Measurements from ENCODE around the gene DCAF5.
"Not testable (repeated sequence)": the region's sequence is repeated elsewhere in the genome, so short reads cannot be mapped to it uniquely, and the experiment has no call there.

The DCAF5 gene

DNA sequence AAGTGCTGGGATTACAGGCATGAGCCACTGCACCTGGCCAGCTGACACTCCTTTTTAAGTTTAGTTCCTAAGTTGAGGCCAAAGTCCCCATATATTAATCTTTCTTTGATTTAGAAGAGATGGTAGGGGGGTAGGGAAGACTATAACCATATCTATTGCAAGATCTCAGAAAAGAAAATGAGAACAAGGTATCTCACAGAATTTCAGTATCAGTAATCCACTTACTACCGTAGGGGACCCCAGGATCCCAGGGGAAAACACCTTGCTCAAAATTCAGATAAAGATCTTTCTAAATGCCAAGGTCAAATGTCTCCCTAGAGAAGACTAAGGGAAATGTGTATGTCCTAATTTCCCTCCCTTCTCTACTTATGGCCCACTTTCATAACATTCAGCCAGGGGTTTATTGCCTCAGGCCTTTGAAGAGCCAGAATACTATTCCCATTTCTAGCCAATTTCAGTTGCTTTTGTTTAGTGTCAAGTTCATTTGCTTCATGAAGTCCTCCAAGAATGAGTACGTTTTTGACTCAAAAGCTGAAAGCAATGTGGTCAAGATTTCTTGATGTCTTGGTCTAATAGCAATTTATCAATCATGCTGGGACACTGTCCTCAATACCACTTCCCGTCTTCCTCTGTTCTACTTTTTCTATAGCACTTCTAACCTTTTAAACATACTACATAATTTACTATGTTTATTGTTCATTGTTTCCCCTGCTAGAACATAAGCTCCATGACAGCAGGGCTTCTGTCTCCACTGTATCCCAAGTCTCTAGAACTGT is 86.3 kb downstream of the DCAF5 start:
- no peak for DNase-seq (ENCODE audit: low spot score)

DNA sequence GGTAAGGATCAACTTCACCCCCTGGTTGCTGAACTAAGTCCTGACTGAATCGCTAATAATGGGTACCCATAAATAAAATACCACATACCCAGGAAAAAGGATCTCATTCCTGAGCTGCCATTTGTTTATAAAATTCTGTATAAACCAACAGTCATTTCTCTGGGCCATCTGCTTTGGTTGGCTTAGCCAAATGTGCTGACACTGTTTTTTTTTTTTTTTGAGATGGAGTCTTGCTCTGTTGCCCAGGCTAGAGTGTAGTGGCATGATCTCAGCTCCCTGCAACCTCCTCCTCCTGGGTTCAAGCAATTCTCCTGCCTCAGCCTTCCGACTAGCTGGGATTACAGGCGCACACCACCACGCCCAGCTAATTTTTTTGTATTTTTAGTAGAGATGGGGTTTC is 87.0 kb downstream of the DCAF5 start:
- DNase-seq (ENCODE audit: low spot score): not testable (repeated sequence)

DNA sequence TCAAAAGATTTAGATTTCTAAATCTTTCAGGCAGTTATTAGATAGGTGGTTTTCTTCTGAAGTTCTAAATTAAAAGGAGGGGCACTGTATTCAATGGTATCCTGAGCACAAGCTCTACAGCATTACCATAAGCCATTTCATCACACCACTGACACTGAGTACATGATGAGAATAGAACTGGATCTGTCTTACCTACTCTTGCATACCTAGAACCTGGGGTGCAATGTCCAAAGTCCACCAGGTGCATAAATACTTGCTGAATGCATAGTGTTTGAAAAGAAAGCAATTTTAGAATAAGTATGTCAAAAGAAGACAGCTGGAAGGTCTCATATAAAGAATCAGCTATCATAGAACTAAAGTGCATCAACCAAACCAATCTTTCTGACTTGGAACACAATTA is 88.3 kb downstream of the DCAF5 start:
- no peak for DNase-seq (ENCODE audit: low spot score)

DNA sequence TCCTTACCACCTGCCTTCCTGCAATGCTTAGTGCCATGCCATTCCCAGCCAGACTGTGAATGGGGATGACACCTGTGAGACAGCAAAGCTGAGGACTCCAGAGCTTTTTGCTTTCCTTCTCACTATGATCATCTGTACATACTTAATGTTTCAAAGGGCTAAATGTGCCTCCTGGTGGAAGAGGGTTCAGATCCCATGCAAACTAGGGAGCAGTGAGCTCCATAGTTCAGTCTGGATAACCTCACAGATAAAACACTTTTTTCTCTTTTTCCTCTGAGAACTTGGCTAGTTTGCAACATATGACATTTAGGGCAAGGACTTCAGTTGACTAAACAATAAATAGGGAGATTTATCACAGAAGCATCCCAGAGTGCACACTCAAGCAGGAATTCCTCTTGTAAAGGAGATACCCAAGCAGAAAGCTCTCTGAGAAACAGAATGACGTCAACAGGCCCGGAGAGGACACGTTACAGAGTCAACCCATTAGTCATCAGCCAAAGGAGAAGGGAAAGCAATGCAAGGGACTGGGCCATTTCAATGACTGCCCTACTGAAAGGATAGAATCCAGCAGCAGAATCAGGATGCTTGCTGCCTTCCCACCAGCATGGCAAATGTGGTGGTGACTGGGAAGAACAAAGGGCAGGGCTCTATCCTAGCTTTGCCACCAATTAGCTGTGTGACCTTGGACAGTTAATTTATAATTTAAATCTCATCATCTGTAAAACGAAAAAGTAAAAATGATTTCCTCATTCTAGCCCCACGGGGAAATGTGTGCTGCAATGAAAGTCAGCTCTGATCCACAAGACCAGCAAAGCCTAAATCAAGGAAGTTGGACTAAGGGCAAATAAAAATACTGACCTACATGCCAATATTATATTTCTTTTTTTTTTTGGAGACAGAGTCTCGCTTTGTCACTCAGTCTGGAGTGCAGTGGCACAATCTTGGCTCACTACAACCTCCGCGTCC is 93.0 kb downstream of the DCAF5 start:
- no peak for DNase-seq (ENCODE audit: low spot score)

DNA sequence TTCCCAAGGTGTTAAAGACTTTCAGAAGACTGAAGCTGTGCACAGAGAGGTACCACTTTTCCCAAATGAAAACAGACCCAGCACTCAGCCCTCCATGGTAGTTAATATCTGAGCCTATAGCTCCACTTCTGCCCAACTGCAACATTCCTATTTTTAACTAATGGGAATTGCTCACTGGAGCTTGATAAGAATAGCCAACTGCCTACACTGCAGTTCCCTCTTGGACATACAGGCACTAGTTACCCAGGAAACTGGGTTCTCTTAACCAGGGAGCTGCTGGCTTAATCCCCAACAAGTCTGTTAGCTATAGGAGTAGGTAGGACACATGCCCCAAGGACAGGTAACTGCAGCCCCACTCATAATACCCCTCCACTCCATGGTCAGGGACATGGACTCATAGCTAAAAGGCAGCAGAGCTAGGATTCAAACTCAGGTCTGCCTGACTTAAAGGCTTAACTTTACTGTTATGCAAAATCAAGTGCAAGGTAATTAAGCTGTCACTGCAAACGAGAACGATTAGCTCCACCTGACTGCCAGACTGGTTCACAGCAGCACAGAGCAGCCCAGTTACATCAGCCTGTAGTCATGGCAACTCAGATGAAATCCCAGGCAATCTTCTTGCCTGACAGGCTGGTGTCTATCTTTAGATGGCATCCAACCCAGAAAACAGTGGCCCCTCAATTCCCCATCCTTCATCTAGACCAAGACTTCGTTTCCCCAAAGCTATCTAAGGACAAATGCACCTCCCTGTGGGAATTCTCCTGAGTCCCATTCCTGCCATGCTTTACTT is 96.7 kb downstream of the DCAF5 start:
- peak; percentile 46 for DNase-seq (ENCODE audit: low spot score)

DNA sequence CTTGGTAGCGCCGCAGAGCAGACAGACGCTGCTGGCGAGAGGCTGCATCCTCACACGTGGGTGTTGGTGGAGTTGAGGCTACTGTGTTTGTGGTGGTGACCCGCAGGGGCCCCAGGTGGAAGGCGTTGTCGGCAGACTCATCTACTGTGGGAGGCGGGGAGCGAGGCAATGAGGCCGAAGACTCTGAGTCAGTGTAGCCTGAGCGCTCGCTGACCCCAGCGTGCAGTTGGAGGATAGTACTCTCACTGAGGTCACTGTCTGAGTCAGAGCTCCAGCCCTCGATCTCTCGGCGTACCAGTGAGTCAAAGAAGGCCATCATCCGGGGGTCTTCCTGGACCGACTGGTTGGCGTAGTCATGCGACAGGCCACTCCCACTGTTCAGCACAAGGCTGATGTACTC is 97.8 kb downstream of the DCAF5 start:
- no peak for DNase-seq (ENCODE audit: low spot score)

DNA sequence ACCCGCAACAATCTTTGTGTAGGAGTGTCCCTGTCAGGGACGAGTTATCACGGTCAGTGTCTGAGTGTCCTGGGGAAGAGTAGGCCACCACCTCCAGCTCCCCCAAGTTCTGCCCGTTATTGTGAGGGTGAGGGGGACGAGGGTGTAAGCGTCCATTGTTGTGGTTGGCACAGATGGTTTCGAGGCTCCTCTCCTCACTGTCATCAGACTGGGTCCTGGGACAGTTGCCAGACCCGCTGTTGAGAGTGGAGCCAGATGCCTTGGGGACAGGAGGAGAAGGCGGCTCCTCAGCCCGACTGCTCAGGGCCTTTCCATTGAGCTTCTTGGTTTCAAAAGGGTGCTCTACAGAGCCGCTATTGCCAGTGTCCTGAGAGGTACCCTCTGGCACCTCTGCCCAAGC is 98.9 kb downstream of the DCAF5 start:
- no peak for DNase-seq (ENCODE audit: low spot score)

DNA sequence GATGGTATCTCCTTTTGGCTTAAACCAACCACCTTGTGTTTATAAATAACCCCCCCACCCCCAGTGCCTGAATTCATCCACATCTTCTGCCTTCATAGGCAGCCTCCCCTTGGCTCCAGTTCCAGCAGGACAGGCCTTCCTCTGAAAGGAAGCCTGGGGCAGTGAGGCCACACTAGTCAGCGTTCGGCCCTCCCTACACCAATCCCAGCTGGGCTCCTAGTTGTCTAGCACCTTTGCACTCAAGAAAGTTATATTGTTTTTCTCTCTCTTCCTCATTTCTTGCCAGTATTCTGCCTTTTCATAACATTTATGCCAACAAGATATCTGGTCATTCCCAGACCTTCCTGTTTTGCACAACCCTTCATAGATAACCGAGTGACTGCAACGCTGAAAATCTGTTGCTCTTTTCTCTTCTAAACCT is 100.7 kb downstream of the DCAF5 start:
- no peak for DNase-seq (ENCODE audit: low spot score)

DNA sequence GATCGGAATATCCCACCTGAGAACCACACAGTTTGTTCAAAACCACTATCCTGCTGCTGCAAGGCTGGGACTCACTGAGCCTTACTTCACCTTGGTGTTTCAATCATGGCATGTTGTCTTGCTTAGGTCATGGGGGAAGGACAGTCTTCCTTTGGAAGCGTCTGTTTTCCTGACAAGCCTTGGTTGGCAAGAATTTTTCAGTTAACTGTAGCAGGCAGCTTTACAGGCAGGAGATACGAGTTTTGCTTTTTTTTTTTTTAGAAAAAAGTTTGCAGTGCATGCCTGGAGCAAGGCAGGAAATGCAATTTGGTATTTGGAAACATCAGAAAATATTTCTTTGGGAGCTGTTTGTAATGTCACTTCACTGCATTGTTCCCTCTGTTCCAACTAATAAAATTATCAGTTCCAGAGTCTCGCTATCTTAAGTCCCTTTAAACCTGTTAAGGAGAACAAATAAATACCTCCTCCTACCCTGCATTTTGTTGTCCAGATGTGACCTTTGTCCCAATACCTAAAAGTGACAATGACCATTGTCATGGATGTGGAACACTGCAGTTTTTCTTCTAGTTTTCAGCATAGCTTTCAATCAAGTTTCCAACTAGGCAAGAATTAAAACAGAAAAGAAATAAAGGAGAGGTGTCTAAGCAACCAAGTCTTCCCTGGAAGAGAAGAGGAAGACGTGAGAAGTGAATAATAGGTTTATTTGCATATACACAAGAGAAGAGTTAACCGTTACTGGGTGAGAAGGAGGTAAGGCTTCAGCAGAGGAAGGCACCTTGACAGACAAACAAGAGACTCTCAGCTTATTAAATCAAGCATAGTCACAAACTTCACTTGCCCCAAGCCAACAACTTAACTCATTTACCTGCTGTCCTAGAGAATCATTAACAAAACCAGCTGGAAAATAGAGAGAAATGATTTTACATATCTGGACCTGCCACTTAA is 102.4 kb downstream of the DCAF5 start:
- DNase-seq (ENCODE audit: low spot score): no peak

DNA sequence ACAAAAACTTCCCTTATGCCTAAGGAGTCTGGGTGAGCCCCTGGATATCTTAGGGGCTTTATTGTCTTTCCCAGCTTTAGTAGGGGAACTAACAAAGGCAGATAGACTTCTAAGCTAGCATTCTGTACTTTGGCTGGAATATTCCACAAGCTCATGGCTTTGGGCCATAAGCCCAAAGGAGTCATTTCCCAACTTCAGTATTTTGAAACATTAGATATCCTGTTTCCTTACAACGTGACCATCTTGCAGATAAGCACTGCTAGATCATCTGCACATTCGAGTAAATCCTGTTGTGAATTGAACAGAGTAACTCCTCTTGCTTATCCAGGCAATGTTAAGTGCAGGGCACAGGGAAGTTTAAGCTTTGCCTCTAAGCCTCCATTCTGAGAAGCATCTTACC is 103.2 kb downstream of the DCAF5 start:
- DNase-seq (ENCODE audit: low spot score): no peak

DNA sequence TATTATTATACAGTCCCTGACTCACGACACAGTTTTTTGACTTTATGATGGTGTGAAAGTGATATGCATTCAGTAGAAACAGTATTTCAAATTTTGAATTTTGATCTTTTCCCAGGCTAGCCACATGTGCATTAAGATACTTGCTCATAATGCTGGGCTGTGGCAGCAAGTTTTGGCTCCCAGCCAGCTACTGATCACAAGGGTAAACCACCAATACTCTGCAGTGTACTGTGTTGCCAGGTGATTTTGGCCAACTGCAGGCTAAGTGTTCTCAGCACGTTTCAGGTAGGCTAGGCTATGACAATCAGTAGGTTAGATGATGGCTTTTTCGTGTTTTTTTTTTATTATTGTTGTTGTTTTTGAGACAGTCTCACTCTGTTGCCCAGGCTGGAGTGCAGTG is 104.5 kb downstream of the DCAF5 start:
- no peak for DNase-seq (ENCODE audit: low spot score)

DNA sequence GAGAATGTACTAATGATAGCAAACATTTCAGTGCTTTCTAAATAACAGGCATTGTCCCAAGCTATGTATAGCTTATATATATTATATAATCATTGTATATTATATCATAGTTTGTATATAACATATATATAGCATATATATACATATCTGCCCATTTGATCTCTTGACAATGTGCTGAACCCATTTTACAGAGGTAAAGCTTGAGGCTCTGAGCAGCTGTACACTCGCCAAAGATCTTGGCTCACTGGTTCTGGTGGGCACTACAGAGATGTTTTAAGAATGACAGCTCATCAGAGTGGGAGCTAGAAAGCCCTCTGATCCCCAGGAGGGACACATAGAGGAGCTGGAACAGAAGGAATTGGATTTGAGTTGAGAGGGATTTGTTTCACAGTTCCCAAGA is 105.7 kb downstream of the DCAF5 start:
- DNase-seq (ENCODE audit: low spot score): no peak

DNA sequence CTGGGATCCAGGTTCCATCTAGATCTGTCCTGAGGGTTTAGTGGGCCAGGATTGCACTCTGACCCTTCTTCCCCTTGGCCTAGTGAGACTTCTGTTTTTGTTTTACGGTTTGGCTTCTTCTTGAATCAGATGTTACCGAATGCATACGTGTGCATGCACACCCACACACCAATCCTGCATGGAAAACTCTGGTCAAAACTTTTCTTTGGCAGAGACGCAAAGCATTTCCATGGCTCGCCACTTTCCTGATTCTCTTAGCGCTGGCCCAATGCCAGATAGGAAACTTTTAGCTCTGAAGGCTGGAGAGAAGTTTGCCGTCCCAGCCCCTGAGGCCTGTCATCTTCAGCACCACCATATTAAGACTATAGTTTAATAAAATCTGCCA is 106.5 kb downstream of the DCAF5 start:
- DNase-seq (ENCODE audit: low spot score): no peak

DNA sequence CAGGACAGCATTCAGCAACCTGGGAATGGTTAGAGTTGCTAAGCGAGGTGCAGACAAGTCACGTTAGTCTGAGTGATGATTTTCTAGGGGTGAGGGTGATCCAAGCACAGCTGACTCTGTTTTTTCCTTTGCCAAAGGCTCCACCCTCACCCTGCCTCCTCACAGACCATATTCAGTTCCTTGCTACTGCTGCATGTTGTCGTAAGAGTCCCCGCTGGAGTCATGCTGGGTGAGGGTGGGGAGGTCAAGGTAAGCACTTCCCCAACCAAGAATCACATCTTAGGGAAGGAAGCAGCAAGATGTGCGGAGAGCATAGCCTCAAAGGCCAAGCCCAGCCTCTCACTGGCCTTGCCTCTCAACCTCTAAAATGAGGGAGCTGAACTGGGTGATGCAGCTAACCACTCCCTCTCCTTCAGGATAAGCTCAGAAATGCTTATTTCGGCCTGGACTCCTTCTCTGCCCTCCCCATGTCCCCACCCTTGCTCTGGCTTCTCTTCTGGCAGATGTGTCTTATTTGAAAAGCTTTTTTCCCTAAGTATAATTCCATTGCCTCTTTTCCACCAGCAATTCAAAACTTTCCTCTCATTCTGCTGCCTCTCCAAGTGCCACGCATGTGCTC is 107.0 kb downstream of the DCAF5 start:
- DNase-seq (ENCODE audit: low spot score): no peak

DNA sequence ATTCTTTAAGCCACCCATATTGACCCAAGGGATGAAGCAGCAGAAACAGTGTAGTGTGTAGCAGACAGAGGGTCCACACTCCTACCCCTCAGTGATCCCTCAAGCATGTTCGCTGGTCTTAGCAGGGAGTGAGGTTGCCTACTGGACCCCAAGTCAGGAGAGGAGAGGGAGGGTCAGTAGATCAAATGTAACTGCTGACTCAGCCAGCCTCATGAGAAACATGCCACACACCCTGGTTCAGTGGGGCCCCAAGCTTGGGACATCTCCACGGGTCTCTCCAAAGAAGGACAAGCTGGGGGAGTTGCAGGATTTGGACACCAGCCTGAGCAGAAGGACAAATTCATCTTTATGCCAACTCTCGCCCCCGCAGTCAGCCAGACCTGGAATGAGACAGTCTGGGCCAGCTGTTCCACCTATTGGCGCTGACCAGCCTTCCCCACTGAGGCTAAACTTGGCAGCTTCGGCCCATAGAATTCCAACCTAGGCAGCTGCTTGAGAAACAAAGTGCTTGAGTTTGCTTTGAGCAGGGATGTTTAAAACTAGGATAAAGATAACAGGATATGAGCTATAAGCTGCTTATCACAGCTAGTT is 107.9 kb downstream of the DCAF5 start:
- no peak for DNase-seq (ENCODE audit: low spot score)

DNA sequence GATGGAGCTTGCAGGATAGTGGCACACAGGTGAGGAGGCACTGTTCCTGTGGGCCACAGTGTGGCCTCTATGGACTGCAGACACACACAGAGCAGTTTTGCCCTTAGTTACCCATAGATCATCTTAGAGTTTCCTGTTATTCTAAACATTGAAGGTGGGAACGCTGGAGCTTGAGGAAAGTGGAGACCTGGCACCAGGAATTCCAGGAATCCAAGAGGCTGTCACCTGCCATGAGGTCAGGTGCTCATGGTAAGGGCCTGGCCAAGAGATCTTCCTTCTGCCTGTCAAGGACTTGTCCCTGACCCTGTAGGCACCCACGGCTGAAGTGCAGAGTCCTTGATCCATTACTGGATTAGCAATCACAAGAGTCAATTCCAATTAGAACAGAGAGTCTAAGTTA is 108.6 kb downstream of the DCAF5 start:
- DNase-seq (ENCODE audit: low spot score): no peak

DNA sequence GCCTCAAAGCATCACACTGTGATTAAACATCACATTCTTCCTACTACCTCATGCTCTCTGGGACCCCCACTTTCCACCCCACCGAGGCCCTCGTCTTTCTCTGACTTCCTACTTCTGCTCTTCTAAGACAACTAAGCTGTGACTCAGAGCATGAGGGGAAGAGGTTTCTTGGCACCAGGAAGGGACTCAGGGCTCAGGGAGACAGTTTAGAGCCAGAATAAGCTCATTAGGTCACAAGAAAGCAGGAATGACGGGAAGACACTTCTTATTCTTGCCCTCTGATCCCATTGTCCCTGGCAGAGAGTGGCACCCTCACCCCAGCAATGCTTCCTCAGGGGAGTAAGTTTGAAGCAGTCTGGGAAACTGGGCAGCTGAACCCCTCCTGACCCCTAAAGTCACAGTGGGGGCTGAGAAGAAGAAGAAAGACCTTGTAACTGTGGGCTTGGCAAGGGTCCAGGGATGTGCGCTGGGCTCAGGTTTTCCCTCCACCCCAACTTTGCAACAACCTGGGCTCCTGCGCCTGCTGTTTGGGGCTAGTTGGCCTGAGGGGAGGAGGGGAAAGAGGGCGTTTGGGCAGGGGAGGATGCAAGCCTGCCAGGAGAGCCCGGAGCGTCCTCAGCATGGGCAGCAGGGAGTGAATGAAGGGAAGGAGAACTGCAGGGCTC is 109.2 kb downstream of the DCAF5 start:
- DNase-seq (ENCODE audit: low spot score): no peak

DNA sequence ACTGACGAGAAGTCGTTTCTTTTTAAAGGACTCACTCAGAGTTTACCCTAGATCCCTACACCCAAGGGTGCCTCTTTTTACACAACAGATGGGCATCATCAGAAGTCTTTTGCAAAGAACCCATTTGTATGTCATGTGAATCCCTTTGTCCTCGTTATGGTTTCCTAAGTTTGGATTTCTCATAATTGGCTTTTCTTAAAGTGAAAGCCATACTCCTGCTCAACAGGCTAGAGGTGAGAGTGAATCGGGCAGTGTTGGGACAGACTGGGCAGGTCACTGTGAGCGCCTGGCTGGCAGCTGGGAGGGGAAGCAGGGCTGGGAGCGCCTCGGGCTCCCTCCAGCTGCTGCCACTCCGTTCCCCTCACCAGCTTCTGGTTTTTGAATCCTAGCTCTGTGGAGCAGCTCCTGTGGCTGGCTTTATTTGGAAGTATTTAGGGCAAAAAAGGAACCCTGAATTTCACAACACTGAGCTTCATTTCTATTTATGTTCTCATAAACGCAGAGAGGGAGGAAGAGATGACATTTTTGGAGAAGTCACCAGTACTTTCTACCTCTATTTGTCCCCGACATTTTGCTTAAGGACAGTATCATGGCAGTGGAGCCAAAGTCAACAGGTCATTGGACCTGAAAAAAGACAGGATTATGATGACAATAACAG is 110.0 kb downstream of the DCAF5 start:
- no peak for DNase-seq (ENCODE audit: low spot score)

DNA sequence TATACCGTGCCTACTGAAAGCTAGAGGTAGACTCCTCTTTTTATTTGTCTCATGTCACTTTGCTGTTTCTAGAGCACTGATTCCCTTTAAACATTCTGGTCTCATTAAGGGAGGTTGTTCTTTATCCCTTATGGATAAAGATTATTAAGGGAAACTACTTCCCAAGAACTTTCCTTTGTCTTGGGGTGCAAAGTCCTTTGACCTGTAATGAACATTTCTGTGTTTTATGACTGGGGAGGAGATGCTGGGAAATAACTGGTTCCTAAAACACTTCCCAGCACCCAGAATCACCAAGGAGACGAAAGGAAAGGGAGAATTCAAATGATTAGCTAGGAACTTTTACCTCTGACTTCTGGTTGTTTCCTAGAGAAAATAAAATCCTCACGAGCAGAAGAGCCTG is 110.6 kb downstream of the DCAF5 start:
- DNase-seq (ENCODE audit: low spot score): no peak
